Left lung (tissue), 14 donors: ENCODE measurements around the gene TNFRSF13B. TPM values are rescaled to one million over a fixed set of nuclear protein-coding genes. Genes with fewer than 3 reads are reported as not detected.

Source experiments
- ATAC-seq: fragments of 200-7000 bp; cut with Tn5 transposase; one replicate; pipeline ENCODE4 v1.9.1; 2020; ENCODE audit warnings: moderate library complexity
- DNase-seq, 4 donors: peaks; one replicate each; pipeline ENCODE4 v3.0.0-alpha.2; 2013 to 2020
- H3K27ac ChIP-seq, 2 donors: fragments of 200-600 bp; sonication (generic) in 1 of 2; one replicate each; pipeline versions ENCODE4 v1.5.0 to v1.8.0; 2020 to 2021
- H3K27me3 ChIP-seq, 2 donors: fragments of 200-600 bp; sonication (generic) in 1 of 2; one replicate each; pipeline versions ENCODE4 v1.5.0 to v1.8.0; 2020 to 2021
- H3K36me3 ChIP-seq, 2 donors: fragments of 200-600 bp; sonication (generic) in 1 of 2; one replicate each; pipeline versions ENCODE4 v1.5.0 to v1.8.0; 2020 to 2021
- H3K4me1 ChIP-seq, 2 donors: fragments of 200-600 bp; one replicate each; pipeline ENCODE4 v1.8.0; 2021
- H3K4me3 ChIP-seq, 2 donors: fragments of 200-600 bp; sonication (generic) in 1 of 2; one replicate each; pipeline versions ENCODE4 v1.5.0 to v1.8.0; 2020 to 2021; ENCODE audit warnings: mild to moderate bottlenecking in 1 of 2
- H3K9me3 ChIP-seq, 2 donors: fragments of 200-600 bp; sonication (generic) in 1 of 2; one replicate each; pipeline versions ENCODE4 v1.5.0 to v1.8.0; 2020 to 2021
- intact Hi-C, 2 donors: fragments of 100-400 bp; cut with DNase I; formaldehyde crosslinking; loops; one replicate each; pipeline versions ENCODE4 v1.11.2 to v1.14.2; 2022
- long read RNA-seq, 12 donors: library from polyadenylated mRNA in 2 of 12; unstranded in 2 of 12; transcript quantifications; one replicate each; pipeline ENCODE4 v2.0.0 and lab custom pipeline, GENCODE V29; 2019 to 2026
- polyA plus RNA-seq, 6 donors: library from polyadenylated mRNA; unstranded; fragments of 120-200 nt; gene quantifications; one replicate each; pipeline ENCODE4 v1.2.1, GENCODE V29; 2013; ENCODE audit not compliant: insufficient read length in 6 of 6
- total RNA-seq, 2 donors: library from RNA; stranded (reverse); fragmentation: NEBNext Ultra II Directional; extraction: Animal tissue kit (Norgen Biotek cat#: 25700); gene quantifications; one replicate each; pipeline ENCODE4 v1.2.1, GENCODE V29; 2021
- TF ChIP-seq, protein P1 (sequence below), 2 donors: fragments of 200-600 bp; sonication (generic) in 1 of 2; IDR thresholded peaks; one replicate each; pipeline versions ENCODE4 v1.5.0 to v1.8.0; 2021; ENCODE audit warnings: antibody characterized with exemption in 2 of 2
- donor health status: DM: no; HTN: yes; CAD: no.
- donor health status: DM: no; HTN: no; CAD: no.

The TNFRSF13B gene
- total RNA-seq = under 1 TPM; 0.61 to 0.79 TPM
- polyA plus RNA-seq = not detected
- long read RNA-seq, donor 1 = 0 reads
- long read RNA-seq, donor 2 = 0 reads
- long read RNA-seq, donor 3 = 0 reads
- long read RNA-seq, donor 4 = 0 reads
- long read RNA-seq, donor 5 = 0 reads
- long read RNA-seq, donor 6 = 0 reads
- long read RNA-seq, donor 7 = 0 reads
- long read RNA-seq, donor 8 = 0 reads
- long read RNA-seq, donor 9 = 0 reads
- long read RNA-seq, donor 10 = 0 reads
- long read RNA-seq, donor 11 = 0 reads
- long read RNA-seq, donor 12 = 0 reads

DNA sequence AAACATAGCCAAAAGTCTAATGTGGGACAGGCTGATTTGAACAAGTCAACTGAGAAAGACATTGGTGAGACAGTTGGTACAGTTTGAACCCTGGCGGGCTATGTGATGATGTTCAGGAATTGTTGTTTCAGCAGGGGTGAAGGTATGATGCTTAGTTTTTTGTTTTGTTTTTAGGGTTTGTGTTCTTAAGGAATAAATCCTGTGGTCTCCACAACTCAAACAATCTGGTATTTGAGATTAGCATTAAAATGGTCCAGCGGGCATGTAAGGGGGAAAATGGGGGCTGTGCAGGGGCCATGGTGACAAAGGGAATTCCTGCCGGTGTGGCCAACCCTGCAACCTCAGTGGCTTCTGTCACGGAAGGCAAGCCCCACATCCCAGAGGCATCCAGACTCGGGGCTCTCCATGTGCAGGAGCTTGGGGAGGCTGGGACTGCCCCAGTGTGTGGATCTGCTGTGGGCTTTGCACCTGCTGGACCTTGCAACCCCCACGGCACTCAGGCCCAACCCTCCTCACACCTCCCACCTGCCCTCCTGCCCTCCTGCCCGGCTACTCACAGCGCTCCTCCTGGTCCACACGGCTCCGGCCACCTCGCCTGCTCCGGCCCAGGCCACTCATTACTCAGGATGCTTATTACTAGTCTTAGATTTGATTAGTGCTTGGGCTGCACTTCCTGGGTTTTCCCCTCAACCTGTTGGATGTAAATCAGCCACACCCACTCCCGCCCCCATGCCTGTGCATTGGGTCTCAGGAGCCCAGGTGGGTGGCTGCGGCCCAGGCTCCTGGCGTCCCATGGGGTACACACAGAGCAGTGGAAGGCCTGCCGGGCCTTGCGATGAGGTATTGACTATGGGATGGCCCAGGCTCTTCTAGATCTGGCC, at the start of gene TNFRSF13B:
TSS of gene TNFRSF13B (minus strand) at position 661 of the 881 bp plus-strand sequence. CDS start at position 618, 43 bp downstream.
- Histone ChIP-seq H3K36me3 (no peaks in the 10 kb centered on the region), H3K27me3 (no peaks in the 10 kb centered on the region), H3K27ac (no peak within 1 kb of the TSS), H3K4me3 (no peak within 1 kb of the TSS), H3K4me1 (no peaks in the 10 kb centered on the region), H3K9me3 (no peaks in the 10 kb centered on the region)
- ATAC-seq = no peak
- DNase-seq = no peak
- intact Hi-C loops = no loop called here
- TF ChIP-seq, protein P1, sequence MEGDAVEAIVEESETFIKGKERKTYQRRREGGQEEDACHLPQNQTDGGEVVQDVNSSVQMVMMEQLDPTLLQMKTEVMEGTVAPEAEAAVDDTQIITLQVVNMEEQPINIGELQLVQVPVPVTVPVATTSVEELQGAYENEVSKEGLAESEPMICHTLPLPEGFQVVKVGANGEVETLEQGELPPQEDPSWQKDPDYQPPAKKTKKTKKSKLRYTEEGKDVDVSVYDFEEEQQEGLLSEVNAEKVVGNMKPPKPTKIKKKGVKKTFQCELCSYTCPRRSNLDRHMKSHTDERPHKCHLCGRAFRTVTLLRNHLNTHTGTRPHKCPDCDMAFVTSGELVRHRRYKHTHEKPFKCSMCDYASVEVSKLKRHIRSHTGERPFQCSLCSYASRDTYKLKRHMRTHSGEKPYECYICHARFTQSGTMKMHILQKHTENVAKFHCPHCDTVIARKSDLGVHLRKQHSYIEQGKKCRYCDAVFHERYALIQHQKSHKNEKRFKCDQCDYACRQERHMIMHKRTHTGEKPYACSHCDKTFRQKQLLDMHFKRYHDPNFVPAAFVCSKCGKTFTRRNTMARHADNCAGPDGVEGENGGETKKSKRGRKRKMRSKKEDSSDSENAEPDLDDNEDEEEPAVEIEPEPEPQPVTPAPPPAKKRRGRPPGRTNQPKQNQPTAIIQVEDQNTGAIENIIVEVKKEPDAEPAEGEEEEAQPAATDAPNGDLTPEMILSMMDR (IDR thresholded peaks at IDR 0.05) = no peak

DNA sequence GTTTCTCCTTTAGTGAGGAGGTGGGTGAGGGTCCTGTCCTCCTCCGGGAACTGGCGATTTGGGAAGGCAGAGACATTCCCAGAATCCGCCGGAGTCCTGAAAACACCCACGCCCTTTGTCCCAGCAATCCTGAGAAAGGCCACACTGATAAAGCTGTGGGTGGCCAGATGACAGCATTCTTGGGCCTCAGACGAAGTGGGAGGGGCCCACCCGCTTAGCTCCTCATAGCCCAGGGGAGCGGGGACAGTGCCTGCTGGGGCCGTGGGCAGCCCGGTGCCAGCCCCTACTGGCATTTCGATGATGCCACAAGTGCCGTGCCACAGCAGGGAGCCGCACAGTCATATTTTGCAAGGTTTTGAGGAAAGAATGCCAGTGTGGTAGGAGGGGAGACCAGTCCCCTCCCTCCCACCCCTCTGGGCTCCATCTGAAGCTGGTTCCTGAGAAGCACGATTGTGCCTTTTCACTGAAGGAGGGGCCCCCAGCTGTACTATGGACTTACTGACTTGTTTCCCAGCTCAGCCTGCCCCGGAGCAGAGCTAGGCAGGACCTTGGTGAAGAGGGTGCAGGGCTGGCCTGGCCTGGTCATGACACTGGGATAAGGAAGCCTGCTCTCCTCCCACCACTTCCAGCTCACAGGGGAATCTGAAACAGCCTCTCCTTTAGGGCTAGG, 49.4 kb upstream of the TNFRSF13B start:
- H3K4me1 ChIP-seq = peaks cover 13 to 22% of the 10 kb centered on the region in 2 donors
- peak in 3 of 4 donors; percentile 32 to 77 (median 56) for DNase-seq
- H3K4me3 ChIP-seq = no peak overlapping the region
- no peaks in the 10 kb centered on the region for H3K9me3 ChIP-seq
- intact Hi-C loops = no loop called here
- TF ChIP-seq, protein P1 (IDR thresholded peaks at IDR 0.05) = no peak
- H3K27ac ChIP-seq = peak overlapping the region; percentile 19 to 45
- ATAC-seq = peak; percentile 75
- H3K36me3 ChIP-seq = no peaks in the 10 kb centered on the region
- H3K27me3 ChIP-seq = no peaks in the 10 kb centered on the region

DNA sequence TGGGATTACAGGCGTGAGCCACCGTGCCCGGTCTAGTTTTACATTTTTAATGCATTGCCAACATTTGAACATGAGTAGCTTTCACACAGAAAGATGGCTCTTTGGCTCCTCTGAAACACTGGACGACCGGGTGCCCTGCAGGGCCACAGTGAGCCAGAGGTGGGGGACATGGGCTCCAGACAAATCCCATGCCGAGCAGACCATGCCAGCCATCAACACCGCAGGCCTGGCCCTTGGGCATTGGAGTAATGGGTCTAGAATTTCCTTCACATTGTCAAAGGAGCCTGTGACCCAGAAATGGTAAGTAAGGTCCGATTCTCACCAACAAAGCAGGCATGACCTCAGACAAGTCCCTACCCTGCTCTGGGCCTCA, 48.9 kb upstream of the TNFRSF13B start:
- Histone ChIP-seq H3K36me3 (no peaks in the 10 kb centered on the region), H3K9me3 (no peaks in the 10 kb centered on the region), H3K4me3 (no peak overlapping the region), H3K27ac (peak overlapping the region; percentile 19 to 45), H3K27me3 (no peaks in the 10 kb centered on the region), H3K4me1 (peaks cover 13 to 22% of the 10 kb centered on the region in 2 donors)
- DNase-seq = peak in 1 of 4 donors; percentile 37
- TF ChIP-seq, protein P1 (IDR thresholded peaks at IDR 0.05) = no peak
- intact Hi-C loops = no loop called here
- no peak for ATAC-seq

DNA sequence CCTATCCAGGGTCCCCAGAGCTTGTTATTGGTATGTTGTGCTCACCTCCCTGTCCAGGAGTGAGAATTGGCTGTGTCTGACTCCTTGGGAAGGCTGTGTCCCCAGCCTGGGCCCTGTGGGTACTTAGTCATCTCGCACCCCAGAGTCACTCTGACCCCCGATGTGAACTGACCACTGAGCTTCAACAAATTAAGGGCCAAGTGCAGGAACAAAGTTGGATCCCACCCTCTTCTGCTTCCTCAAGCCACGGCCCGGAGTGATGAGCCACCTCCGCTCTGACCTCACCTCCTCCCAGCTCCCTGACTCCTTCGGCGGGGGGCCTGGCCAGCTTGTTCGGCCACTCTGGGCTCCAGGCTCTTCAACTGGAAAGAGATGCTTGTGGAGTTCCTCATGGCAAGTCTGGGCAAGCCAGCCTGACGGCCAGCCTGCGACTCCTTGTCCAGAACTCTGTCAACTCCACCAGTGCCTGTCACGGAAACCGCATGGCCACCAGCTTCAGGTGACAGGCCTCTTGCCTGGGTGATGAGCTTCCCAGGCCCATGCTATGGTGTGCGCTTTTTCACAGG, 48.1 kb upstream of the TNFRSF13B start:
- TF ChIP-seq, protein P1 (IDR thresholded peaks at IDR 0.05) = no peak
- Histone ChIP-seq H3K4me1 (peaks cover 13 to 22% of the 10 kb centered on the region in 2 donors), H3K27me3 (no peaks in the 10 kb centered on the region), H3K9me3 (no peaks in the 10 kb centered on the region), H3K4me3 (no peak overlapping the region), H3K27ac (no peak overlapping the region), H3K36me3 (no peaks in the 10 kb centered on the region)
- intact Hi-C loops = no loop called here
- DNase-seq (peak in 1 of 4 donors; percentile 70), ATAC-seq (no peak)
